OCI-M2 (cell line): ENCODE data around the gene TEDC2.

ENCODE experiments used
- DNase-seq: peaks from one replicate; lab custom pipeline; 2025; ENCODE audit not compliant: unreplicated experiment; lab: John Stamatoyannopoulos, UW

TEDC2 gene

DNA sequence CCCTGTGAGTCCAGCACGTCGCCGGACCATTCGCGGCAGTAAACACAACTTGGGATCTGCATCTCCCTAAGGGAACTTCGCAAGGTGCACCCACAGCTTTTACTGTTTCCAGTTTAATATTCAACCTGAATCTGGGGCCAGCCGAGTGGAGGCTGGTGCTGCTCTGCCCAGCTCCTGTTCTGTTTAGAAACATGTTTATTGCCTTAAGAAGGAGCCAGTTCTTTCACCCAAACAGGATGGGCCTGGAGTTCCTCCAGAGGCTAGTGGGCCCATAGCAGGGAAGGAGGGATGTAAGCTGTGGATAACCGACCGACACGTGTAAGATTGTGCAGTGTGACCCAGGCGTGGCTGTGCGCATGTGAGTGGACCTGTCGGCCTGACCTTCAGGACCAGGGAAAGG, 32.4 kb downstream of the TEDC2 start:
- no peak for DNase-seq

- no peak for DNase-seq
Observed at GRCh38 chr16:2493605-2494004, 33.7 kb downstream of the TEDC2 start.

GRCh38 chr16:2494616-2495015, 34.7 kb downstream of the TEDC2 start:
- no peak for DNase-seq

- no peak for DNase-seq
Observed at GRCh38 chr16:2495041-2495440, 35.1 kb downstream of the TEDC2 start.

DNA sequence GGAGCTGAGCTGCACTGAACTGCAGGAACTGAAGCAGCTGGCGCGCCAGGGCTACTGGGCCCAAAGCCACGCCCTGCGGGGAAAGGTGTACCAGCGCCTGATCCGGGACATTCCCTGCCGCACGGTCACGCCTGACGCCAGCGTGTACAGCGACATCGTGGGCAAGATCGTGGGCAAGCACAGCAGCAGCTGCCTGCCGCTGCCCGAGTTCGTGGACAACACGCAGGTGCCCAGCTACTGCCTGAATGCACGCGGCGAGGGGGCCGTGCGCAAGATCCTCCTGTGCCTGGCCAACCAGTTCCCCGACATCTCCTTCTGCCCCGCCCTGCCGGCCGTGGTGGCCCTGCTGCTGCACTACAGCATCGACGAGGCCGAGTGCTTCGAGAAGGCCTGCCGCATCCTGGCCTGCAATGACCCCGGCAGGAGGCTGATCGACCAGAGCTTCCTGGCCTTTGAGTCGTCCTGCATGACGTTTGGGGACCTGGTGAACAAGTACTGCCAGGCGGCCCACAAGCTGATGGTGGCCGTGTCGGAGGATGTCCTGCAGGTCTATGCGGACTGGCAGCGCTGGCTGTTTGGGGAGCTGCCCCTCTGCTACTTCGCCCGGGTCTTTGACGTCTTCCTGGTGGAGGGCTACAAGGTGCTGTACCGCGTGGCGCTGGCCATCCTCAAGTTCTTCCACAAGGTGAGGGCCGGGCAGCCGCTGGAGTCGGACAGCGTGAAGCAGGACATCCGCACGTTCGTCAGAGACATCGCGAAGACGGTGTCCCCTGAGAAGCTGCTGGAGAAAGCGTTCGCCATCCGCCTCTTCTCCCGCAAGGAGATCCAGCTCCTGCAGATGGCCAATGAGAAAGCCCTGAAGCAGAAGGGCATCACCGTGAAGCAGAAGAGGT, 36.6 kb downstream of the TEDC2 start:
- DNase-seq = no peak

DNA sequence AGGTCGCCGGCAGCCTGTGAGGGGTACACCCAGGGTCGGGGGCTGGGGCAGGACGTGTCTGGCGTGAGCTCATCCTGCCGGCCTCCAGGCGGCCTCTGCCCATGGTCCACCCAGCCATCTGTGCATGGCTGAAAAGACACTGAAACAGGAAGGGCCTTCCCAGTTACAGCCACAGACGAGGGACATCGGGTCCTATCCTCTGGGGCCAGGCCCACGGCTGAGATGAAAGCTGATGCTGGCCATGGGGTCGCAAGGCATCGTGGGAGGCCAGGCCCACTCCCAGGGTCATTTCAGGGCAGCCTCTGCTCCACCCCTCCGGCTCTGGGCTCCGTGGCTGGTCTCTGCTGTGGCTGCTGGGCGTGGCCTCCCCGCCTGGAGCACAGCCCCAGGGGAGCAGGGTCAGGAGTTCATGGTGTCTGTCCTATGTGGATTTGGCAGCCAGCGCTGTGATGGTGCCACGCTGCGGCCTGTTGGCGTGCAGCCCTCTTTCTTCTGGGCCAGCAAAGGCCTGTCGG, 37.3 kb downstream of the TEDC2 start:
- DNase-seq = no peak

GRCh38 chr16:2497695-2498484, 38.0 kb downstream of the TEDC2 start:
- no peak for DNase-seq

DNA sequence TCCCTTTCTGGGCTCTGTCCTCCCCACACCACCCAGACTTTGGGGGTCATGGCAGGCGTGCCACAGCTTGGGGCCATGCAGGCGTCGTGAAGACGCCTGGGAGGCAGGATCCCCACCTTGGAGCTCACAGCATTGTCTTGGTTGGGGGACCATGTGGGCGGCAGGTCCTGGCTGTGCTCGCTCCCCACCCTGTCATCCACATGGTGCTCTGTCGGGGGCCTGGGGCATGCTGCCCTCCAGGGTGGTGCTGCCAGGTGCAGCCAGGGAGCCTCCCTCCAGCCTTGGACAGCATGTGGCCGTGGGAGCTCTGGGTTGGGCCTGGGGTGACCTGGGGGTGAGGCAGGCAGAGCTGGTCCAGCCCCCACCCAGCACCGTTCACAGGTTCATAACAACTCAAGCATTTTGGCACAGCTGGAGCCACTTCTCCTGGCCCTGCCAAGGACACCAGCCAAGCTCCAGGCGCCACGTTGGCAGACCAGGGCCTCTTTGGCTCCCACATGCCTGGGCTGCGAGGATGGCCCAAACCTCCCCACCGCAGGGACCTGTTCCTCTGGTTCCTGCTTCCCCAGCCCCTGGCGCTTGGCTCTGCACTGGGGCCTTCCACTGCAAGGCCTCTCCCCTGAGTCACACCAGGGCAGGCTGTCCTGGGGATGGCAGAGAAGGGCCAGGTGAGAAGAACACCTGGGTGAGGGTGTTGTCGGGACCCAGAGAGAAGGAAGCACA, 38.8 kb downstream of the TEDC2 start:
- DNase-seq = no peak

DNA sequence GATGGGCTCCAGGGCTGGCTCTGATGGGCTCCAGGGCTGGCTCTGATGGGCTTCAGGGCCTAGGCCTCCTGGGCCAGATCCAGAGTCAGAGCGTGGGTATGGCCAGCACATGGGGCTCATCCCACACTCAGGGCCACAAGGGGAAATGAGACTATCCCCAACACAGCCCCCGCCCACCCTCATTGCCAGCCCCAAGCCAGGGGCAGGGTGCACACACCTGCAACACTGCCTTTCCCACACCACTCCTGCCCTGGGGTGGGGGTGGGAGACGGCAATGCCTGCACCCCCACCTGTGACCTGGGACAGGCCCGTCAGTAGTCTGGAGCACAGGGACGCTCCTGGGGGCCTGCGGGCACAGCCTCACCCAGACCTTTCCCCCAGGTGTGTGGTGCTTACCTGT, 39.5 kb downstream of the TEDC2 start:
- no peak for DNase-seq

GRCh38 chr16:2499890-2500429, 40.1 kb downstream of the TEDC2 start:
- no peak for DNase-seq

DNA sequence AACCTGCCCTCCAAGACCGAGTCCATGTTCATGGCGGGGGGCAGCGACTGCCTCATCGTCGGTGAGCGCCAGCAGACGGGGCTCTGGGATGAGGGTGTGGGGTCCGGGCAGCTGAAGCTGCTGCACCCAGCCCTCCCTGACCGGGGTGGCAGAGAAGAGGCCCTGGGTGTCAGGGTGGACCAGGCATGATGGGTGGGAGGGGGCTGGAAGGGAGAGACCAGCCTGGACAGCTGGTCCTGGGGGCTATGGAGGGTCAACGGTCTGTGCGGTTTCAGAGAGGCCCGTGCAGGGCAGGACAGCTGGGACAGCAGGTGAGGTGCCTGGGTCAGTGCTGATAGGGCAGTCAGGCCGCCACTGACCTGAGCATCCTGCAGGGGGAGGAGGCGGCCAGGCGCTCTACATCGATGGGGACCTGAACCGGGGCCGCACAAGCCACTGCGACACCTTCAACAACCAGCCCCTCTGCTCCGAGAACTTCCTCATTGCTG, 40.6 kb downstream of the TEDC2 start:
- DNase-seq = no peak

GRCh38 chr16:2500918-2501750, 41.2 kb downstream of the TEDC2 start:
- DNase-seq = peak; percentile 21

GRCh38 chr16:2501946-2502895, 42.3 kb downstream of the TEDC2 start:
- no peak for DNase-seq

- no peak for DNase-seq
Observed at GRCh38 chr16:2505695-2506094, 45.8 kb downstream of the TEDC2 start.

GRCh38 chr16:2507052-2507659, 47.2 kb downstream of the TEDC2 start:
- no peak for DNase-seq

DNA sequence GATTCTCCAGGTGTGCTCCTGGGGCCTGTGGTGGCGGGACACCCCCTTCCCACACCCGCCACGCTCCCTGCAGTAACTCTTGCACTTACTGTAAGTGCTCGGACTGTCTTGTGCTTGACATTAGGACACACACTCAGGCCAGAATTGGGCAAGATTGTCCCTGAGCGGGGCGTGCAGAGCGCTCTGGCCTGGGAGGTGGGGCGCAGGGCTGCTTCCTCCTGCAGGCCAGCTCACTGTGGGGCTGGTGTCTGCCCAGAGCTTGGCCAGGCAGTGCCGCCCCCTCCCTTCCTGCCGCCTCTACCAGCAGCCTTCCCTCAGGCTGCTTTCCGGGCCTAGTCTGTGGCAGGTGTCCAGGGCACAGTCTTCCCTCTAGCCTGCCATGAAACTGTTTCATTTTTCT, 47.8 kb downstream of the TEDC2 start:
- DNase-seq = no peak

DNA sequence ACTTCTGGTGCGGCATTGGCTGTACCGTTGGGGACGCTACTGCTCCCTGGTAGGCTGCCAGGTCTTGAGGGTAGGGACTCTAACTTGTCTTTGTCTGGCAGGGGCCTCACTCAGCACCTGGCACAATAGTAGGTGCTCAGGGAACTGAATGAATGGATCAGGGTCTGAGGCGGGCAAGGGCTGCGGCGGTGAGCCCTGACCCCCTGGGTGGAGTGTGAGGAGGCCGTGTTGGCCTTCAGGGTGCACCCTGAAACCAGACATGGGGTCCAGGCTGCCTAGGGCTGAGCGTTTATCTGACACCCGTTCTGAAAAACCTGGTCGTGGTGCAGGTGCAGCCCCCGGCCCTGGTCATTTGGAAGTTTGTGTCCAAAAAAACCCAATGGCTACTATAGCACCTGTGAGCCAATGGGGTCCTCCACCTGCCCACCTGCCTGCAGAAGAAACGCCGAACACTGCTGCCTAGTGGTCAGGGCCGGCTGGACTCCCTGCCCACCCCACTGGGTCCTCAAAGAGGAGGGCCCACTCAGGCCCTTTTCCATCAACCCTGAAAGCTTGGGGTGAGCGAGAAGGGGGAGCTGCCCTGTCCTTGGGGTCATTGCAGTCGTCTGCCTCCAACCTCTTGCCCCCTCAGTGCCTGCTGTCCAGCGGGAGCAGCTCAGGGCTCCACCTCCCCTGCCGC, 49.0 kb downstream of the TEDC2 start:
- DNase-seq = no peak
